WERI-Rb-1 (cell line): ENCODE measurements around the gene SPCS3.
"Not testable (repeated sequence)": the region's sequence is repeated elsewhere in the genome, so short reads cannot be mapped to it uniquely, and the experiment has no call there.

ENCODE experiments used
- DNase-seq: peaks from one replicate; pipeline ENCODE4 v3.0.0-alpha.2; 2020
- H3K27ac ChIP-seq: fragments of 250-450 bp; sonication (Bioruptor Pico); 2 replicates; pipeline ENCODE4 v1.5.1; 2020; ENCODE audit warnings: mild to moderate bottlenecking, moderate library complexity
- H3K27me3 ChIP-seq: fragments of 250-450 bp; sonication (Bioruptor Pico); 2 replicates; pipeline ENCODE4 v1.5.1; 2021; ENCODE audit warnings: mild to moderate bottlenecking, low read depth, moderate library complexity; ENCODE audit not compliant: insufficient read depth, severe bottlenecking
- H3K36me3 ChIP-seq: fragments of 250-450 bp; sonication (Bioruptor Pico); 2 replicates; pipeline ENCODE4 v1.5.1; 2020; ENCODE audit warnings: mild to moderate bottlenecking, moderate library complexity
- H3K4me3 ChIP-seq: 2 replicates; pipeline ENCODE4 v1.5.1; 2011; ENCODE audit warnings: low read depth, mild to moderate bottlenecking, control low read depth, low read length
- H3K9me3 ChIP-seq: fragments of 250-450 bp; sonication (Bioruptor Pico); 2 replicates; pipeline ENCODE4 v1.5.1; 2021; ENCODE audit warnings: mild to moderate bottlenecking, moderate library complexity; ENCODE audit not compliant: severe bottlenecking
- TF ChIP-seq, protein P1 (sequence below): IDR thresholded peaks from 2 replicates; pipeline ENCODE4 v1.5.1; 2011; ENCODE audit warnings: low read depth, mild to moderate bottlenecking, control low read depth, inconsistent platforms, low read length

SPCS3 gene

DNA sequence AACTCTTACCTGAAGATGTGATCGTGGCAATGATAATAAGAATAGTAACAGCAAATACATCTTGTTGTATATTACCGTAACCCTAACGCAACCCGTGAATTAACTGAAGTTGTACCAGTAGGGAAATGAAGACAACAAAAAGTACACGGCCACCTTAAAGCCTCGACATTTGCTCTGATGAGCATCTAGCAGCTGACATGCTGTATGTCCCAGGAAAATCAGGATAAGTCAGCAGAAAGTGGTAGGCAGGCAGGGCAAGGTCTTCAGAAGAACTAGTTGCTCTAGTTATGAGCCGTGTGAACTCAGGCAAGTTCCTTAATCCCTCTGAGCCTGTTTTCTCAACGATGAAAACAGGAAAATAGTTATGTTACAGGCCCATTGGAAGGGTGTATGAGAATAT, 43.1 kb upstream of the SPCS3 start:
- H3K36me3 ChIP-seq = no peaks in the 10 kb centered on the region
- H3K9me3 ChIP-seq = peaks cover 3% of the 10 kb centered on the region
- H3K27ac ChIP-seq = no peak overlapping the region
- H3K4me3 ChIP-seq = no peak overlapping the region
- H3K27me3 ChIP-seq = no peaks in the 10 kb centered on the region
- TF ChIP-seq, protein P1, sequence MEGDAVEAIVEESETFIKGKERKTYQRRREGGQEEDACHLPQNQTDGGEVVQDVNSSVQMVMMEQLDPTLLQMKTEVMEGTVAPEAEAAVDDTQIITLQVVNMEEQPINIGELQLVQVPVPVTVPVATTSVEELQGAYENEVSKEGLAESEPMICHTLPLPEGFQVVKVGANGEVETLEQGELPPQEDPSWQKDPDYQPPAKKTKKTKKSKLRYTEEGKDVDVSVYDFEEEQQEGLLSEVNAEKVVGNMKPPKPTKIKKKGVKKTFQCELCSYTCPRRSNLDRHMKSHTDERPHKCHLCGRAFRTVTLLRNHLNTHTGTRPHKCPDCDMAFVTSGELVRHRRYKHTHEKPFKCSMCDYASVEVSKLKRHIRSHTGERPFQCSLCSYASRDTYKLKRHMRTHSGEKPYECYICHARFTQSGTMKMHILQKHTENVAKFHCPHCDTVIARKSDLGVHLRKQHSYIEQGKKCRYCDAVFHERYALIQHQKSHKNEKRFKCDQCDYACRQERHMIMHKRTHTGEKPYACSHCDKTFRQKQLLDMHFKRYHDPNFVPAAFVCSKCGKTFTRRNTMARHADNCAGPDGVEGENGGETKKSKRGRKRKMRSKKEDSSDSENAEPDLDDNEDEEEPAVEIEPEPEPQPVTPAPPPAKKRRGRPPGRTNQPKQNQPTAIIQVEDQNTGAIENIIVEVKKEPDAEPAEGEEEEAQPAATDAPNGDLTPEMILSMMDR = no peak
- DNase-seq = no peak

DNA sequence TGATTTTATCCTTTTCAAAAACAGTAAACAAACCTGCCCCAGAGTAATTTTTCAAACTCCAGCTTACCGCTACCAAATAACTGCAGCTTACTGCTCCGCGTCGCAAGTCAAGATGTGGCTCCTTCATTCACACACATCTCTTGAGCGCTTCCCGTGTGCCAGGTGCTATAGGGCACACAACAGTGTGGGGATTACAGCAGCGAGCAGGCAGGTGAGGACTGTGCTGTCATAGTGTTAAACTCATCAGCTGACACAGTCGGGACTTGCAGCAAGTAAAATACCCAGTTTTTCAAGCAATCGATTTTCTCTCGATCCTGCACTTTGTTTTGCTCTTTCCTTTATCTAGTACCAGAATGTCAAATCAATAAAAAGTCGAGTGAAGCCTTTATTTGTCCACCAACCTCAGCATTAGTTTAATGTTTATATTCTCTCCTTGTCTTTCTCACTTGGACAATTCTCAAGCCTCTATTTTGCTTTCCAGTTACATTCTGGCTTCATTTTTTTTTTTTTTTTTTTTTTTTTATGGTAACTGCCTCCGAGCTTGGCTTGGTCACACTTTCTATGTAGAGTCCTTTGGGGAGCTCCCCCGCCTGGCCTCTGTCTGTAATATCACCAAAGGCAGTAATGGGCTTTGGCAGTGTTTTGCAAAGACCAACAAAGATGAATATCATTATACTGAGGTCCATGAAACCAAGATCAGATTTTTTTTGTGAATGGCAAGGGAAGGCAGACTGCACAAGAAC, 42.4 kb upstream of the SPCS3 start:
- Histone ChIP-seq H3K27me3 (no peaks in the 10 kb centered on the region), H3K9me3 (peaks cover 3% of the 10 kb centered on the region), H3K27ac (no peak overlapping the region), H3K36me3 (no peaks in the 10 kb centered on the region), H3K4me3 (no peak overlapping the region)
- TF ChIP-seq, protein P1 = peak; percentile 63
- DNase-seq = peak; percentile 69

- not testable (repeated sequence) for H3K4me3 ChIP-seq, H3K27me3 ChIP-seq, DNase-seq, H3K9me3 ChIP-seq, H3K36me3 ChIP-seq, H3K27ac ChIP-seq
These were observed 40.2 kb upstream of the SPCS3 start for GRCh38 chr4:176279560-176279959.

DNA sequence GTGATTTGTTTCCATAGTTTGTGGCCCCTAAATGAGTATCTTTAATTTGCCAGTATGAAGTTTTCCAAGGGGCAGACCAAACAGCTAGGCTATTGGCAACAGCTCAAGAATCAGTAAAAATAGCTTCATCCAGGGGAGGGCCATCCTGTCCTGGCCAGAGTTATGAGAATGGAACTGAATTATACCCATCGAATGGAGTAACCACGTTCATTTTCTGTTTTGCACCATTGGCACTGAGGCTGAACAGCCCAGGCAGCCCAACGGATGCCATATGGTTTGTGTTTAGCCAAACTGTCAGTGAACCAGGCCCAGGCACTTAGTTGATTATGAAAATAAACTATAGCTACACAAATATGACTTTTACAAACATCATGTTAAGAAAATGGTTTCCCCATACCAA, 33.0 kb upstream of the SPCS3 start:
- Histone ChIP-seq H3K27me3 (no peaks in the 10 kb centered on the region), H3K9me3 (no peaks in the 10 kb centered on the region), H3K4me3 (no peak overlapping the region), H3K27ac (no peak overlapping the region), H3K36me3 (no peaks in the 10 kb centered on the region)
- DNase-seq = no peak
- TF ChIP-seq, protein P1 = no peak

DNA sequence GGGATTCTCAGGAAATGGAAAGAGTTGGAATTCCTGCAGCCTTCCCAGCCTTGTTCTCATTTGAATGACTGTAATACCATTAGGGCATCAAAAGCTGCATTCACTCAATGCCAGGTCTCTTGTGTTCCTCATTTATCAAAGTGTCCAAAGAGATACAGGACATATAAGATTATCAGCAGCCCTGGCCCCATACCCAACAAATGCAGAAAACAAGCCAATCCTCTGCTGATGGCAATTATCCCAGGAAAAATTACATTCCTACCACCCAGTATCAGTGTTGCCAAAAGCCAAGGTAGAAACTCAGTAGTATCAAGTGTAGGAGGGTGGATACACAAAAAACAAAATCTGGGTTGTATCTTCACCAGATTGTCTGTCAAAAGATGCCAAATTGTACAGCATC, 32.2 kb upstream of the SPCS3 start:
- no peaks in the 10 kb centered on the region for H3K27me3 ChIP-seq
- no peaks in the 10 kb centered on the region for H3K9me3 ChIP-seq
- H3K36me3 ChIP-seq = no peaks in the 10 kb centered on the region
- TF ChIP-seq, protein P1 = no peak
- H3K4me3 ChIP-seq = no peak overlapping the region
- H3K27ac ChIP-seq = no peak overlapping the region
- DNase-seq = no peak

GRCh38 chr4:176288020-176288419, 31.7 kb upstream of the SPCS3 start:
- Histone ChIP-seq H3K9me3 (no peaks in the 10 kb centered on the region), H3K27ac (no peak overlapping the region)

More at GRCh38 chr4:176288020-176288419, 31.7 kb upstream of the SPCS3 start:
- no peaks in the 10 kb centered on the region for H3K36me3 ChIP-seq
- no peak for DNase-seq
- no peak overlapping the region for H3K4me3 ChIP-seq
- TF ChIP-seq, protein P1 = no peak
- no peaks in the 10 kb centered on the region for H3K27me3 ChIP-seq
